Measurements from ENCODE around the gene RASSF5.

DNA sequence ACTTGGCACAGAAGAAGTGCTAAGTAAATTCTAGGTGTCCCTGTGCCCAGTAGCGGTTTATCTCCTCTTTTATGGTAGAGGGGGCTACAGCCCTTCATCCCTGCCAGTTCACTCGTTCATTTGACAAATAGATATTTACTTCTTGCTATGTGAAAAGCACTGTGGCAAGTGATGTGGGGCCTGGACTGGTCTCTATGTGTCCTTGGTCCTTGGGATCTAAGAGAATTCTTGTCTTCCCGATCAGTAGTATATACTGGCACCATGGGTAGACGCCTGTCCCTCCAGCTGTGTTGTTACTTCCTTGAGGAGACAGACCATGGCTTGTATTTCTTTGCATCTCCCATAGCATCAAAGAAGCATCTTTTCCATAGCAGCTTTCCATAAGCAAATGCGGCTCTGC is 75.2 kb downstream of the RASSF5 start:
- TF ChIP-seq, protein P1, sequence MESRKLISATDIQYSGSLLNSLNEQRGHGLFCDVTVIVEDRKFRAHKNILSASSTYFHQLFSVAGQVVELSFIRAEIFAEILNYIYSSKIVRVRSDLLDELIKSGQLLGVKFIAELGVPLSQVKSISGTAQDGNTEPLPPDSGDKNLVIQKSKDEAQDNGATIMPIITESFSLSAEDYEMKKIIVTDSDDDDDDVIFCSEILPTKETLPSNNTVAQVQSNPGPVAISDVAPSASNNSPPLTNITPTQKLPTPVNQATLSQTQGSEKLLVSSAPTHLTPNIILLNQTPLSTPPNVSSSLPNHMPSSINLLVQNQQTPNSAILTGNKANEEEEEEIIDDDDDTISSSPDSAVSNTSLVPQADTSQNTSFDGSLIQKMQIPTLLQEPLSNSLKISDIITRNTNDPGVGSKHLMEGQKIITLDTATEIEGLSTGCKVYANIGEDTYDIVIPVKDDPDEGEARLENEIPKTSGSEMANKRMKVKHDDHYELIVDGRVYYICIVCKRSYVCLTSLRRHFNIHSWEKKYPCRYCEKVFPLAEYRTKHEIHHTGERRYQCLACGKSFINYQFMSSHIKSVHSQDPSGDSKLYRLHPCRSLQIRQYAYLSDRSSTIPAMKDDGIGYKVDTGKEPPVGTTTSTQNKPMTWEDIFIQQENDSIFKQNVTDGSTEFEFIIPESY (CRISPR knock-in tag; IDR thresholded peaks at IDR 0.05): no peak
- no peak for TF ChIP-seq CEBPB (IDR thresholded peaks at IDR 0.05; ENCODE audit: borderline replicate concordance, low read depth, low read length)
- no peak for TF ChIP-seq UBTF (CRISPR knock-in tag; IDR thresholded peaks at IDR 0.05)
- no peak for TF ChIP-seq ZNF274 (CRISPR knock-in tag; IDR thresholded peaks at IDR 0.05)
